Activated CD4-positive, alpha-beta T cell treated with anti-CD3 and anti-CD28 coated beads, Interleukin-2, amount 10 ng/mL, durations not matched to agents 7 days and 5 days (primary cell): Measurements from ENCODE around the gene PLEKHG4. TPM values are rescaled to one million over a fixed set of nuclear protein-coding genes. Genes with fewer than 3 reads are reported as not detected.

Source experiments
- CTCF ChIA-PET: fragments of 350-600 bp; sonication (Branson Sonifier 250); formaldehyde crosslinking; loops from one replicate; lab custom pipeline; 2021; ENCODE audit warnings: antibody characterized with exemption; lab: Charles Lee
- POLR2A ChIA-PET: fragments of 350-600 bp; sonication (Branson Sonifier 250); formaldehyde crosslinking; loops from one replicate; lab custom pipeline; 2021; ENCODE audit warnings: antibody characterized with exemption; lab: Charles Lee
- DNase-seq: peaks from one replicate; pipeline ENCODE4 v3.0.0-alpha.2; 2020
- H3K27ac Mint-ChIP-seq: one replicate; pipeline ENCODE4 v1.8.0; 2021; ENCODE audit warnings: mild to moderate bottlenecking, moderate library complexity, mixed read lengths
- H3K27me3 Mint-ChIP-seq: one replicate; pipeline ENCODE4 v1.8.0; 2021; ENCODE audit warnings: mixed read lengths
- H3K36me3 Mint-ChIP-seq: one replicate; pipeline ENCODE4 v1.8.0; 2021; ENCODE audit warnings: low read depth, mixed read lengths
- H3K4me1 Mint-ChIP-seq: one replicate; pipeline ENCODE4 v1.8.0; 2021; ENCODE audit warnings: mixed read lengths
- H3K4me3 Mint-ChIP-seq: one replicate; pipeline ENCODE4 v1.8.0; 2021; ENCODE audit warnings: mild to moderate bottlenecking, moderate library complexity, mixed read lengths
- H3K9me3 Mint-ChIP-seq: one replicate; pipeline ENCODE4 v1.8.0; 2021; ENCODE audit warnings: mixed read lengths
- total RNA-seq, 2 experiments: library from RNA; stranded (reverse); gene quantifications; one replicate each; pipeline ENCODE4 v1.2.3, GENCODE V29; 2021

PLEKHG4 gene
- total RNA-seq, 2 experiments from 2014 or later, result 15.7 TPM

DNA sequence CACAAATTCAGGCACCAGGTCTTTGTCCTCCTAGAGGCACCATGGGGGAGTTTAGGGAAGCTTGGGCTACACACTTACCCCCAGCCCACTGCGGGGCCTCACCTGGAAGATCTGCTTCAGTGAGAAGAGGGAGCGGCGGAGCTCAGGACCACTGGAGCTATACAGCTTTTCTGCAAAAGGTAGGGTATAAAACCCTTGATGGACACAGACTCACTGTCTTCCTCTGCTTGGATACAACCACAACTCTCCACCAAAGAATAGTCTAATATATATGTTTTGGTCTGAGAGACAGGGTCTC lies 41.1 kb upstream of the PLEKHG4 start:
- peaks cover 19% of the 10 kb centered on the region for H3K4me1 Mint-ChIP-seq
- DNase-seq, result no peak
- POLR2A ChIA-PET, result no interaction called here
- CTCF ChIA-PET, result interaction anchor here (0.7 to 3.3 kb wide), 4 partner anchors 10 to 81 kb away, joined by 3 to 20 read pairs (median 11); partner anchors contain the start of genes FHOD1, SLC9A5 and TMEM208
- H3K4me3 Mint-ChIP-seq, result no peak overlapping the region
- H3K9me3 Mint-ChIP-seq, result no peaks in the 10 kb centered on the region
- no peak overlapping the region for H3K27ac Mint-ChIP-seq
- H3K27me3 Mint-ChIP-seq, result no peaks in the 10 kb centered on the region
- peaks cover 20% of the 10 kb centered on the region for H3K36me3 Mint-ChIP-seq

GRCh38 chr16:67238806-67239470 lies 40.4 kb upstream of the PLEKHG4 start:
- Mint-ChIP-seq H3K36me3 (peaks cover 20% of the 10 kb centered on the region), H3K27me3 (no peaks in the 10 kb centered on the region), H3K4me1 (peaks cover 26% of the 10 kb centered on the region), H3K9me3 (no peaks in the 10 kb centered on the region), H3K27ac (no peak overlapping the region), H3K4me3 (no peak overlapping the region)
- no peak for DNase-seq
- ChIA-PET CTCF (interaction anchor here (0.5 to 3.3 kb wide), 7 partner anchors 9 to 103 kb away, joined by 3 to 20 read pairs (median 3); partner anchors contain the start of genes FHOD1, SLC9A5 and TMEM208), POLR2A (no interaction called here)

- H3K27ac Mint-ChIP-seq, result no peak overlapping the region
- no peak for DNase-seq
- H3K4me3 Mint-ChIP-seq, result no peak overlapping the region
- H3K36me3 Mint-ChIP-seq, result peaks cover 20% of the 10 kb centered on the region
- ChIA-PET CTCF (no interaction called here), POLR2A (no interaction called here)
- H3K27me3 Mint-ChIP-seq, result no peaks in the 10 kb centered on the region
- no peaks in the 10 kb centered on the region for H3K9me3 Mint-ChIP-seq
- H3K4me1 Mint-ChIP-seq, result peaks cover 42% of the 10 kb centered on the region
Observed at GRCh38 chr16:67240506-67240905, 38.8 kb upstream of the PLEKHG4 start.

- Mint-ChIP-seq H3K27ac (peak overlapping the region; percentile 28), H3K27me3 (no peaks in the 10 kb centered on the region), H3K4me1 (peaks cover 40% of the 10 kb centered on the region), H3K4me3 (no peak overlapping the region), H3K36me3 (peaks cover 16% of the 10 kb centered on the region), H3K9me3 (no peaks in the 10 kb centered on the region)
- CTCF ChIA-PET, result interaction anchor here (0.6 to 1.3 kb wide), 3 partner anchors 8 to 186 kb away, joined by 3 to 6 read pairs (median 4); partner anchors contain the start of gene TMEM208
- no peak for DNase-seq
- POLR2A ChIA-PET, result no interaction called here
Observed at GRCh38 chr16:67241008-67241900, 38.1 kb upstream of the PLEKHG4 start.

GRCh38 chr16:67242138-67242730 lies 37.1 kb upstream of the PLEKHG4 start:
- Mint-ChIP-seq H3K4me3 (no peak overlapping the region), H3K27ac (no peak overlapping the region), H3K4me1 (peaks cover 38% of the 10 kb centered on the region), H3K9me3 (no peaks in the 10 kb centered on the region), H3K36me3 (peaks cover 10% of the 10 kb centered on the region), H3K27me3 (no peaks in the 10 kb centered on the region)
- no peak for DNase-seq
- ChIA-PET POLR2A (no interaction called here), CTCF (interaction anchor here (1.3 kb wide), 1 partner anchor 15 kb away, joined by 6 read pairs; the partner anchor contains the start of gene TMEM208)

DNA sequence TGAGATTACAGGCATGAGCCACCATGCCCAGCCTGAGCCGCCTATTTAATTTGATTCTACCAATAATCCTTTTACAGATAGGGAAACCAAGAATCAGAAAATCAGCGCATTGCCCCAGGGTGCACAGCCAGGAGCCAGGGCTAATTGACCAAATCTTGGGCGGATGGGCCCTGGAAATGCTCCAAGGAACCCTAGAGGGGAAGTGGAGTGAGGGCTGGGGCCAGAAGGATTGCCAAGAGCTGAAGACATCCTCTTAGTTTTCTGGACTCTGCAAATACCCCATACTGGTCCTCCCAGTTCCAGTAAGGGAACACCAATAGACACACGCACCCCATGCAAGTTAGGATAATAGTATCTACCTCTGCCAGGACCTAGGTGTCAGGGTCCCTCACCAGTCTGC lies 35.9 kb upstream of the PLEKHG4 start:
- Mint-ChIP-seq H3K4me1 (peaks cover 41% of the 10 kb centered on the region), H3K4me3 (no peak overlapping the region), H3K9me3 (no peaks in the 10 kb centered on the region), H3K27ac (no peak overlapping the region), H3K36me3 (peaks cover 2% of the 10 kb centered on the region), H3K27me3 (peaks cover 2% of the 10 kb centered on the region)
- DNase-seq, result no peak
- CTCF ChIA-PET, result interaction anchor here (1.0 to 1.6 kb wide), 7 partner anchors 9 to 290 kb away, joined by 3 to 8 read pairs (median 4); partner anchors contain the start of gene ATP6V0D1
- POLR2A ChIA-PET, result interaction anchor here (1.7 kb wide), 1 partner anchor 17 kb away, joined by 7 read pairs; the partner anchor contains the start of gene TMEM208

DNA sequence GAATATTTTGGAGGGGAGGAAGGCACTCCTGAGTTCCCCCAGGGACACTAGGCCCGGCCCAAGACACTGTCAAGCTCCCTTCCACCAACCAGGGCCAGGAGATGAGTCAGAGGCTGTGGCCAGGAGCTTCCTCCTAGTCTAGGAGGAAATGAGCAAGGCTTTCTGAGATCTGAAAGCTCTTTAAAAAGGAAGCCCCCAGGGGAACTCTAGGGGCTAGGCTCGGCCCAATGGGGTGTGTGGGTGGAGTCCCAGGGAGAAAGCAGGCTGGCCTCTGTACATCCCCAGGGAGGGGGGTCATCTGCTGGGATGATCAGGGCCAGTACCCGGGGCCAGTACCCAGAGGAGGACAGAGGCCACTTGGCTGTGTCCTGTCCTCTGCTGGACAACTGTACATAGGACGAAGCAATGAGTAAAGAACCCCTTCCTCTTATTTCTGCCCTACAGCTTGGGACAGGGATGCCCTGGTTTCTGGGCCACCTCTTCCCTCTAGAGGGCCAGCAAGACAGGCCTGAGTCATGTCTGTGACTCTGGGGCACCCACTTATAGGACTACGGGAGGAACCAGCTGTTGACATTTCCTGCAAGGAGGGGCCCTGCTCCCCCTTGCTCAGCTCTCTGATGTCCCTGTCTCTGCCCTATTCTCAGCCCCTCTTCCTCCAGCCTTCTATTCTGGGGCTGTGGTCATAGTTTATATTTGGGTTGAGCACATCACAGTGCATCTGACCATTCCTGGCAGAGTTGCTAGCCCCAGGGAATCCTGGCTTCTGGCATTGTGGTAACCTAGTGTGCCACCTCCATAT lies 34.7 kb upstream of the PLEKHG4 start:
- POLR2A ChIA-PET, result interaction anchor here (0.6 to 1.7 kb wide), 4 partner anchors 13 to 330 kb away, joined by 3 to 7 read pairs (median 4); partner anchors contain the start of gene TMEM208
- peaks cover 1% of the 10 kb centered on the region for H3K36me3 Mint-ChIP-seq
- CTCF ChIA-PET, result interaction anchor here (0.7 to 4.6 kb wide), 18 partner anchors 8 to 276 kb away, joined by 3 to 24 read pairs (median 3); partner anchors contain the start of genes ATP6V0D1 and TMEM208
- DNase-seq, result peak; percentile 81
- H3K9me3 Mint-ChIP-seq, result no peaks in the 10 kb centered on the region
- H3K27me3 Mint-ChIP-seq, result peaks cover 9% of the 10 kb centered on the region
- H3K27ac Mint-ChIP-seq, result peak overlapping the region; percentile 88
- H3K4me3 Mint-ChIP-seq, result peak overlapping the region; percentile 91
- H3K4me1 Mint-ChIP-seq, result peaks cover 48% of the 10 kb centered on the region

- Mint-ChIP-seq H3K4me1 (peaks cover 51% of the 10 kb centered on the region), H3K27ac (peak overlapping the region; percentile 88), H3K4me3 (peak overlapping the region; percentile 91), H3K27me3 (peaks cover 15% of the 10 kb centered on the region), H3K36me3 (no peaks in the 10 kb centered on the region), H3K9me3 (no peaks in the 10 kb centered on the region)
- POLR2A ChIA-PET, result interaction anchor here (1.7 kb wide), 1 partner anchor 18 kb away, joined by 7 read pairs; the partner anchor contains the start of gene TMEM208
- CTCF ChIA-PET, result interaction anchor here (0.7 to 4.6 kb wide), 13 partner anchors 9 to 276 kb away, joined by 3 to 24 read pairs (median 3); partner anchors contain the start of genes ATP6V0D1, HSD11B2 and TMEM208
- no peak for DNase-seq
Observed at GRCh38 chr16:67245186-67245585, 34.1 kb upstream of the PLEKHG4 start.

- ChIA-PET POLR2A (no interaction called here), CTCF (interaction anchor here (0.7 to 4.6 kb wide), 9 partner anchors 7 to 275 kb away, joined by 3 to 24 read pairs (median 4); partner anchors contain the start of genes HSD11B2 and TMEM208)
- H3K27me3 Mint-ChIP-seq, result peaks cover 20% of the 10 kb centered on the region
- no peaks in the 10 kb centered on the region for H3K36me3 Mint-ChIP-seq
- H3K27ac Mint-ChIP-seq, result peak overlapping the region; percentile 88
- H3K4me3 Mint-ChIP-seq, result peak overlapping the region; percentile 91
- no peak for DNase-seq
- peaks cover 51% of the 10 kb centered on the region for H3K4me1 Mint-ChIP-seq
- H3K9me3 Mint-ChIP-seq, result no peaks in the 10 kb centered on the region
Observed at GRCh38 chr16:67245674-67246080, 33.7 kb upstream of the PLEKHG4 start.

- H3K36me3 Mint-ChIP-seq, result no peaks in the 10 kb centered on the region
- DNase-seq, result peak; percentile 50
- ChIA-PET CTCF (interaction anchor here (0.9 to 4.6 kb wide), 9 partner anchors 8 to 275 kb away, joined by 3 to 24 read pairs (median 4); partner anchors contain the start of gene TMEM208), POLR2A (no interaction called here)
- H3K4me1 Mint-ChIP-seq, result peaks cover 50% of the 10 kb centered on the region
- H3K4me3 Mint-ChIP-seq, result peak overlapping the region; percentile 91
- H3K9me3 Mint-ChIP-seq, result no peaks in the 10 kb centered on the region
- H3K27ac Mint-ChIP-seq, result peak overlapping the region; percentile 87
- peaks cover 24% of the 10 kb centered on the region for H3K27me3 Mint-ChIP-seq
Observed at GRCh38 chr16:67246081-67246755, 33.1 kb upstream of the PLEKHG4 start.

GRCh38 chr16:67246756-67247191 lies 32.6 kb upstream of the PLEKHG4 start:
- Mint-ChIP-seq H3K27me3 (peaks cover 24% of the 10 kb centered on the region), H3K4me3 (peak overlapping the region; percentile 91), H3K9me3 (no peaks in the 10 kb centered on the region), H3K27ac (peak overlapping the region; percentile 87), H3K36me3 (no peaks in the 10 kb centered on the region), H3K4me1 (peaks cover 47% of the 10 kb centered on the region)
- ChIA-PET CTCF (interaction anchor here (0.9 to 4.6 kb wide), 8 partner anchors 8 to 274 kb away, joined by 3 to 24 read pairs (median 5); partner anchors contain the start of genes NOL3 and TMEM208), POLR2A (no interaction called here)
- no peak for DNase-seq
